ENCODE measurements around the gene PTPRC.
"Not testable (repeated sequence)": the region's sequence is repeated elsewhere in the genome, so short reads cannot be mapped to it uniquely, and the experiment has no call there.

PTPRC gene, protein sequence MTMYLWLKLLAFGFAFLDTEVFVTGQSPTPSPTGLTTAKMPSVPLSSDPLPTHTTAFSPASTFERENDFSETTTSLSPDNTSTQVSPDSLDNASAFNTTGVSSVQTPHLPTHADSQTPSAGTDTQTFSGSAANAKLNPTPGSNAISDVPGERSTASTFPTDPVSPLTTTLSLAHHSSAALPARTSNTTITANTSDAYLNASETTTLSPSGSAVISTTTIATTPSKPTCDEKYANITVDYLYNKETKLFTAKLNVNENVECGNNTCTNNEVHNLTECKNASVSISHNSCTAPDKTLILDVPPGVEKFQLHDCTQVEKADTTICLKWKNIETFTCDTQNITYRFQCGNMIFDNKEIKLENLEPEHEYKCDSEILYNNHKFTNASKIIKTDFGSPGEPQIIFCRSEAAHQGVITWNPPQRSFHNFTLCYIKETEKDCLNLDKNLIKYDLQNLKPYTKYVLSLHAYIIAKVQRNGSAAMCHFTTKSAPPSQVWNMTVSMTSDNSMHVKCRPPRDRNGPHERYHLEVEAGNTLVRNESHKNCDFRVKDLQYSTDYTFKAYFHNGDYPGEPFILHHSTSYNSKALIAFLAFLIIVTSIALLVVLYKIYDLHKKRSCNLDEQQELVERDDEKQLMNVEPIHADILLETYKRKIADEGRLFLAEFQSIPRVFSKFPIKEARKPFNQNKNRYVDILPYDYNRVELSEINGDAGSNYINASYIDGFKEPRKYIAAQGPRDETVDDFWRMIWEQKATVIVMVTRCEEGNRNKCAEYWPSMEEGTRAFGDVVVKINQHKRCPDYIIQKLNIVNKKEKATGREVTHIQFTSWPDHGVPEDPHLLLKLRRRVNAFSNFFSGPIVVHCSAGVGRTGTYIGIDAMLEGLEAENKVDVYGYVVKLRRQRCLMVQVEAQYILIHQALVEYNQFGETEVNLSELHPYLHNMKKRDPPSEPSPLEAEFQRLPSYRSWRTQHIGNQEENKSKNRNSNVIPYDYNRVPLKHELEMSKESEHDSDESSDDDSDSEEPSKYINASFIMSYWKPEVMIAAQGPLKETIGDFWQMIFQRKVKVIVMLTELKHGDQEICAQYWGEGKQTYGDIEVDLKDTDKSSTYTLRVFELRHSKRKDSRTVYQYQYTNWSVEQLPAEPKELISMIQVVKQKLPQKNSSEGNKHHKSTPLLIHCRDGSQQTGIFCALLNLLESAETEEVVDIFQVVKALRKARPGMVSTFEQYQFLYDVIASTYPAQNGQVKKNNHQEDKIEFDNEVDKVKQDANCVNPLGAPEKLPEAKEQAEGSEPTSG (N-terminal part only)

DNA sequence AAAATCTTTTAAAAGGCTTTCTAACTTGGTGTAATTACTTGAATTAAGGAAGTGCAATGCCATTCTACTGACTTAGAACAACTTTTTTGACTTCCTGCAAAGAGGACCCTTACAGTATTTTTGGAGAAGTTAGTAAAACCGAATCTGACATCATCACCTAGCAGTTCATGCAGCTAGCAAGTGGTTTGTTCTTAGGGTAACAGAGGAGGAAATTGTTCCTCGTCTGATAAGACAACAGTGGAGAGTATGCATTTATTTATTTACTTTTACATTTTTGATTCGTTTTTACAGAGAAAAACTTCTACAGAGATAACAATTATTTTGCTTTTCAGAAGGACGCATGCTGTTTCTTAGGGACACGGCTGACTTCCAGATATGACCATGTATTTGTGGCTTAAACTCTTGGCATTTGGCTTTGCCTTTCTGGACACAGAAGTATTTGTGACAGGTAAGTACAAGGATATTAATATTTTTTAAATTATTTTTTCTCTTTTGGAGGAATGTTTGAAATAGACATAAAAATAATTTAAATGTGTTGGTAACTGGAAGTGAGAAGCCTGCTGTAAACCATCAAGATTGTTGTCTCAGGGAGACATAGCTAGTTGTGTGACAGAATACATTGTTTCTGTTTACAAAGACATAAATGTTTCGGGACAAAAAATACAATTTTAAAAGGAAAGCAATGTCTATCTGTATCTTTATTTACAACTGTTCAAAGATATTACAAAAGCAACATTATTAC is at the start of gene PTPRC:
PTPRC (plus strand) TSS at position 147 of the 742 bp plus-strand sequence; CDS start at position 376, 229 bp downstream.
- DNase-seq (ENCODE audit: low read depth in 2 of 2) = no peak

DNA sequence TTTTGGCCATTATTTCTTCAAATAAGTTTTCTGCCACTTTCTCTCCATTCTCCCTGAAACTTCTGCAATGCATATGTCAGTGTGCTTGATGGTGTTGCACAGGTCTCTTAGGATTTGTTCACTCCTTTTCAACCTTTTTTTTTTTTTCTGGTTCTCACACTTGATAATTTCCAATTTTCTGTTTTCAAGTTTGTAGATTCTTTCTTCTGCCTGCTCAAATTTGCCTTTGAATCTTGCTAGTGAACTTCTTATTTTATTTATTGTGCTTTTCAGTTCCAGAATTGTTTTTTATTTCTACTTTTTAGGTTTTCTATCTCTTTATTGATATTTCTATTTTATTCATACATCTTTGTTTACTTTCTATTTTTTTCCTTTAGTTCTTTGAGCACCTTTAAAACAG is 48.4 kb upstream of the PTPRC start:
- DNase-seq (ENCODE audit: low read depth in 2 of 2) = no peak

DNA sequence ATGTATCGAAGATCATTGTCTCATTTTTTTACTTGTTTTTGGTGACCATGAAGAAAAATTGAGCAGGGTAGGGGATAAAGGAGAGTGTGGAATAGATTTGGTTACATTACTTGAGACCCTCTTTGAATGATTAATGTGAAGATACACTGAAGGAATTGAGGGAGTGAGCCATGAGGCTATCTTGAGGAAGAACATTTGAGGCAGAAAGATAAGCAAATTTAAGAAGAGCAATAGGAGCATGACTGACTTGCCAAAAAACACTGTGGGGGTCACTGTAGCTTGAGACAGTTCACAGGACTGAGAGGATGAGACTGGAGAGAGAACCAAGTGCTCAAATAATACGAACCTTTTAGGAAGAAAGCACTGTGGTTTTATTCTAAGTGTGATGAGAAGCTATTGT is 43.1 kb upstream of the PTPRC start:
- no peak for DNase-seq (ENCODE audit: low read depth in 2 of 2)

DNA sequence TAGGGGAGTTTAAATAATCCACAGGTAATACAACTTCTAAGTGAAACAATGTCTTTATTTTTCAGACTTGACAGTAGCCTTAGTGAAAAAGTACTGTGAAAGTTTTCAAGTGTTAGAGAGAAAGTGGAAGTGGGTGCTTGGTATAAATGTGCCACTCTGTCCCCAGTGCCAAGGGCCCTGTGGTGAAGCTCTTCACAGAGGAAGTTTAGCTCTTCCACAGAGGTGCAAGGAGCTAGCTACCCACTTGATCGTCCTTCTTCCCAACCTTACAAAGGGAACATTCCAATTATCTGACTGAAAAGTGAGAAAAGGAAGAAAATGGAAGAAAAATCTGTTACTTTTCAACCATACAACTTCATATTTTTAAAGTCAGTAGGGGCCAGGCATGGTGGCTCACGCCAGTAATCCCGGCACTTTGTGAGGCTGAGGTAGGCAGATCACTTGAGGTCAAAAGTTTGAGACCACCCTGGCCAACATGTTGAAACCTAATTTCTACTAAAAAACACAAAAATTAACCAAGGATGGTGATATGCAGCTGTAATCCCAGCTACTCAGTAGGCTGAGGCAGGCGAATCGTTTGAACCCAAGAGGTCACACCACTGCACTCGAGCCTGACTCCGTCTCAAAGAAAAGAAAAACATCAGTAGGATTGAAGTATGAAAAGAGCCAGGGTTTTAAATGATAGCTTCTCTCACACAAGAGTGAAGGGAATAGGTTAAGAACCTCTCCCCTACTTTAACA is 41.0 kb upstream of the PTPRC start:
- no peak for DNase-seq (ENCODE audit: low read depth in 2 of 2)

DNA sequence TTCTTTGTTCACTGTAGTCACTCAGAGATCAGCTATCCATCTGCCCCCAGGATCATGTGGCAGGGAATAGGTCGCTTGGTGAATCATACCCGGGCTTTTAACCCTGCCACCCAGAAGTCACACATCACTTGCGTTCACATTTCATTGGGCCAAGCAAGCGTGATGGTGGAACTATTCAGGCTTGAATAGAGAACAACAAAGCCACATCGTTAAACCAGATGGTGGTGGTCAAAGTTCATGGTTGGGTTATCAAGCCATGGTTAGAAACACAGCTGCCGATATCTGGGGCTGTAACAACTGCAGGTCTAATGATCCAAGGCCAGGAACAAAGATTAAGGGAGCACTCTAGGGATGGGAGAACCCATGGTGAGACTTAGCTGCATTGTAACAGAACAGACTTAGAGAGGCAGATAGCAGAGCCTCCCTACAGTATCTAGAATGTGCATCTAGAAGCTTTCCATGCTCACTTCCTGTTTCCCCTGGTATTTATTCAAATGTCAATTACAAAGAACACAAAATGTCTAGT is 40.0 kb upstream of the PTPRC start:
- DNase-seq (ENCODE audit: low read depth in 2 of 2) = no peak

DNA sequence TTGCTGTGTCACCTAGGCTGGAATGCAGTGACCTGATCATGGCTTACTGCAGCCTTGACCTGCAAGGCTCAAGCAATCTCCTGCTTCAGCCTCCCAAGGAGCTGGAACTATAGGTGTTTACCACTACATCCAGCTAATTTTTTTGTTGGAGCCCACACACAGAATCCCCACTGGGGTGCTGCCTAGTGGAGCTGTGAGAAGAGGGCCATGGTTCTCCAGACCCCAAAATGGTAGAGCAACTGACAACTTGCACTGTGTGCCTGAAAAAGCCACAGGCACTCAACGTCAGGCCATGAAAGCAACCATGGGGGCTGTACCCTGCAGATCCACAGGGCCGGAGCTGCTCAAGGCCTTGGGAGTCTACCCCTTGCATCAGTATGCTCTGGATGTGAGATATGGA is 39.1 kb upstream of the PTPRC start:
- no peak for DNase-seq (ENCODE audit: low read depth in 2 of 2)

DNA sequence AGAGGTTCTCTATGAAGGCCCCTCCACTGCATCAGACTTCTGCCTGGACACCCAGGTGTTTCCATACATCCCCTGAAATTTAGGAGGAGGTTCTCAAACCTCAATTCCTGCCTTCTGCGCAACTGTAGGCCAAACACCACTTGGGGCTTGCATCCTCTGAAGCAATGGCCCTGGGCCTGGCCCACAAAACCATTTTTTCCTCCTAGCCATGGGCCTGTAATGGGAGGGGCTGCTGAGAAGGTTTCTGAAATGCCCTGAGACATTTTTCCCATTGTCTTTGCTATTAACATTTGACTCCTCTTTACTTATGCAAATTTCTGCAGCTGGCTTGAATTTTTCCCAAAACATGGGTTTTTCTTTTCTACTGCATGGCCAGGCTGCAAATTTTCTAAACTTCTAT is 37.9 kb upstream of the PTPRC start:
- no peak for DNase-seq (ENCODE audit: low read depth in 2 of 2)

DNA sequence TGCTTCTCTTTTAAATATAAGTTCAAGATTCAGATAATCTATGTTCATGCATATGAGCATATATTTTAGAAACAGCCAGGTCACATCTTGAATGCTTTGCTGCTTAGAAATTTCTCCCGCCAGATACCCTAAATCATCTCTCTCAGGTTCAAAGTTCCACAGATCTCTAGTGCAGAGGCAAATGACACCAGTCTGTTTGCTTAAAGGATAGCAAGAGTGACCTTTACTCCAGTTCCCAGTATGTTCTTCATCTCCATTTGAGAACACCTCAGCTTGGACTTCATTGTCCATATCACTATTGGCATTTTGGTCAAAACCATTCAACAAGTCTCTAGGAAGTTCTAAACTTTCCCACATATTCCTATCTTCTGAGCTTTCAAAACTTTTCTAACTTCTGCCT is 37.5 kb upstream of the PTPRC start:
- not testable (repeated sequence) for DNase-seq (ENCODE audit: low read depth in 2 of 2)

DNA sequence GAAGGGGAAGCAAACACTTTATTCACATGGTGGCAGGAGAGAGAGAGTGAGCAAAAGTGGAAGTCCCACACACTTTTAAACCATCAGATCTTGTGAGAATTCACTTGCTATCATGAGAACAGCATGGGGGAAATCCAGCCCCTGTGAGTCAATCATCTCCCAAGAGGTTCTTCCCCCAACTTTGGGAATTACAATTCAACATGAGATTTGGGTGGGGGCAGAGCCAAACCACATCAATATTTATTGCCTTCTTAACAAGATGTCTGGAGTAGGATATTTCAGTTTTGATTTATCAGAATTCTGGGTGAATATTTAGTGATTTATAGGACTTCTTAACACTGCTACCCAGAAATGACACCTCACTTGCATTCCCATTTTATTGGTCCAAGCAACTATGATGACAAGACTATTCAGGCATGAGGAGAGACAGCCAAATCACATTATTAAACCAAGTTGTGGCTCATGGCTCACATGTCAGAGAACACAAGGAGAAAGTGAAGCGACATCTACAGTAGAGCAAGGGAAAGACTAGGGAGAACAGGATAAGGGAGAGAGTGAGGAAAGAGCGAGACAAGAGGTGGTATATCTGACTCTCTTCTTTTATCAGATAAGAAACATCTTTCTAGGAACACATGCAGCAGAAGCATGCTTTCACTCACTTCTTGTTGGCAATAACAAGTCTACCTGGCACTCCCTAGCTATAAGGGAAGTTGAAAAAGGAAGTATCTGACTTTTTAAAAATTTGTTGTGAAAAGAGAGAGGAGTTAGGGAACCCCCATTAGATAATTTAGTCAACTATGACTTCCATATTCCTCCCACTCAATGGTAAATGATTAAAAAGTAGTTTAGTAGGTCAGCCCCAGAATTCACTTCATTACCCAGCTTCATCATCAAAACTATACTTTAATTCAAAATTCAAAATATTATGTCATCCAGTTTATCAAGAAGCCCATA is 36.6 kb upstream of the PTPRC start:
- no peak for DNase-seq (ENCODE audit: low read depth in 2 of 2)

DNA sequence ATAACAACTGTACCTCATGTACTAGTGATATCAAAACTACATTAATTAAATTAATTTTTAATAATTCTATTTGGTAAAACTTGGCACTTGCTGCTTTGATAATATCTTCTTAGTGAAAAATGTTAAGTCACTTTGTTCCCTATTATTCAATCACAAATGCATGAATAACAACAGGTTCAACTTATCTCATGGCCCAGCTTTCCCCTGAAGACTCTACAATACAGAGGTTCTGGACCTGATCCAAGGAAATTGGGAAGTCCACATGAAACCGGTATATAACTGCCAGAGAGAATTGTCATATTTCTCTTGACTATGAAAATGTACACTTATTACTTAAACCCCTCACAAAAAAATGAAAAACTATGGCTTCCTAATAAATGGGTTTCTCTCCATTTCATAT is 33.9 kb upstream of the PTPRC start:
- no peak for DNase-seq (ENCODE audit: low read depth in 2 of 2)

DNA sequence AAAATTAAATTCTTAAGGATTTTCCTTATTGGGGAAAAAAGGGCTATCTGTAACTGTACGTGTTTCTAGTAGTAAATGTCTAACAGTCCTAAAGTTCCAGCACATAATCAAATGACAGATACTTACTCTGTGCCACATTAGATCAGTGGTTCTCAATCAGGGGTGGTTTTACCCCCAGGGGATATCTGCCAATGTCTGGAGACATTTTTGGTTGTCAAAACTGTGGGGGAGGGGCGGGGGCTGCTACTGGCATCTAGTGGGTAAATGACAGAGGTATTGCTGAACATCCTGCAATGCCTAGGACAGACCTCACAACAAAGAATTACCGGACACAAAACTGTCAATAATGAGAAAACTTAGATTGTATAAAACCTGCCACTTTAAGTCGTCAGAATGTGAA is 33.4 kb upstream of the PTPRC start:
- no peak for DNase-seq (ENCODE audit: low read depth in 2 of 2)

DNA sequence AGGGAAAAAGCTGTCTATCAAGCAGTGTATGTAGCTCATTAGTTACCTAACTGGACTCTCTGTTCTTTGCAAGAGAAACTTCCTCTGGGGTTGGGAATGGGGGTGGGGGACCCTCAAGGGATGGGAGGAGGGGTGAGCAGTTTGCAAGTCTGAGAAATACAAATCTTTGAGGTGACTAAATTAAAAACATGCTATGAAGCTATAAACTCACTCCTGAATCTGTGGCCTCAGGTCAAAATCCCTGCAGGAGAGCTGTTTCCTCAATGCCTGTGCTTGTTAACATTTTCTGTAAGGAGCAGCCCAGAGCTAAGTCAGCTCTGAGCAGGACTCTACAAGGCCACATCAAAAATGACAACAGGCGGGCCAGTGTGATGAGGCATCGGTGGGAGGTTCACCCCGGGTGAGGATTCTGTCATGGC is 32.8 kb upstream of the PTPRC start:
- no peak for DNase-seq (ENCODE audit: low read depth in 2 of 2)

DNA sequence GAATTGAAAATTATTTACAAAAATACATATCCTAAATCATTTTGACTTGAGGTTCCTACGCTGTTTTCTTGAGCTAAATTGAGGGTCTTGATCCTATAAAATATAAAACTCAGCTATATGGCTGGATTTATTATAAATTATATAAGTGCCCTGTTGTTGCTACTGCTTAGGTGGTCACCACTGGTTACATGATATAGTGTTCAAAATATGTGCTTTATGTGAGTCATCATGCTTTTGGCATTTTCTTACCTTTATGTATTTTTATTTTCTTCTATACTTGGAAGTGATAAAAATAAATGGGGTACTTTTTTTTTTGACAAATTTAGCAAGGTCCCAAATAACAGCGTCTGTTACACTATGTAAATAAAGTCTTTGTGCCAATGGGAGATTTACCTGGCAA is 31.1 kb upstream of the PTPRC start:
- DNase-seq (ENCODE audit: low read depth in 2 of 2) = no peak

DNA sequence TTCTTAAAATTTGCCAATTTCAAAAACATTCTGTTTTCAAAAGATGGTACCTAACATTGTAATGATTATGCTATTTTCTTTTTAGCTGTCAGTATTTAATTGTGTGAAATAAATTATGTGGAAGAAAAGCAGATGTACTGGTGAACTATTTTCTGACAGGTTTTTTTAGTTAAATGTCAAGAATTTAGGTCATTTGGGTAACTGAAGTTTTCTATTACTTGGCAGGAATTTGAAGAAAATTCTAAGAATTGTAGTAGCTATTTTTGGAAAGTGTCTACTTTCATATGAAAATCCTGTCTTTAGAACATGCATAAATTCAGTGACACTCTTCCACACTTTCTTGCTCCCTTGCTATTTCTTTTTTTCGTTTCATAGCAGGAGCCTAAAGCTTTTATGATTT is 28.5 kb upstream of the PTPRC start:
- no peak for DNase-seq (ENCODE audit: low read depth in 2 of 2)

DNA sequence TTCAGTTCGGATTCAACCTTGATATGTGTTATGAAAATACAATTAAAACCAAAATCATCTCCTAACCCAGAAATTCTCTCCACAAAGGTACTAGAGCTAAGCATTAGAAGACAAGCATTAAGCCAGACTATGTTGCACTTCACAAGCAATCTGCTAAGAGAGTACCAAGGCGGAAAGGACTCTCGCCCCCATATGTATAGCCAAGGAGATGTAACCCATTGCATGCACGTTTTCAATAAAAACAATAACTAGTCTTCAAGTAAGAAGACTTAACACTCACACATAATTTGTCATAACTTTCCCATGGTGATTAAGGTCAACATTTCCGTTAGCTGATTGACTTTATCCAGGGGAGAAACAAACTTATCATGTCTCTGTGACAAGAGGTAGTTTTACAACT is 27.6 kb upstream of the PTPRC start:
- no peak for DNase-seq (ENCODE audit: low read depth in 2 of 2)

DNA sequence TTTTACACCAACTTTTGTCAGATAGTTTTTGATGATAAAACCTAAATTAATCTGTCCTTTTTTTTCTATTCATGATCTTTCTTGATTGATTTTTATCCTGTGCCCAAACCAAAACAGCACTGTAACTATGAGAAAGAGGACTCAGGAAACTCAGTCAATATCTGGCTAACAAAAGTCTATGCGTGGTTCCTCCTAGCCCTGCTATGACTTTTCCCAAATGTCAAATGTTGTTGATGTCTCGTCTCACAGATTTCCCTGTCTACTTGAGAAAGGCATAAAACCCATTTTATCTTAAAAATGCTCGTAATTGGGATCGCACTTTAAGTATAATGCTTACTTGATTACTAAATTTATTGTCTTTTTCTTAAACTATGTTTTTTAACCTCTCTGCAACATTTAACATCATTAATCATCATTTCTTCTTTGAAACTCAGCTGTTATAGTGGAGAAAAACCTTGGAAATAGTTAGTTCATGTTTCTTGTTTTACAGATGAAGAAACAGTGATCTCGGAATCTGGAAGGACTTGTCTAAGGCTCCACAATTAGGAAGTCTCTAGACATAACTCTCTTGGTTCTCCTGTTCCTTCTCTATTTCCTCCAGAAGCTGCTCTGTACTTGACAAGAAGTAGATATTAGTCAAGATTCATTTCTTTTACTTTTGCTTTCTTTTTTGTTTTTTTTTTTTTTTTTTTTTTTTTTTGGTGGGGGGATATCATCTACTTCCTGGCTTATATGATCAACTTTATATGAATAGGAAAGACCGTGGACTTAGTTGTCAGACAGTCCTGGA is 26.2 kb upstream of the PTPRC start:
- no peak for DNase-seq (ENCODE audit: low read depth in 2 of 2)

DNA sequence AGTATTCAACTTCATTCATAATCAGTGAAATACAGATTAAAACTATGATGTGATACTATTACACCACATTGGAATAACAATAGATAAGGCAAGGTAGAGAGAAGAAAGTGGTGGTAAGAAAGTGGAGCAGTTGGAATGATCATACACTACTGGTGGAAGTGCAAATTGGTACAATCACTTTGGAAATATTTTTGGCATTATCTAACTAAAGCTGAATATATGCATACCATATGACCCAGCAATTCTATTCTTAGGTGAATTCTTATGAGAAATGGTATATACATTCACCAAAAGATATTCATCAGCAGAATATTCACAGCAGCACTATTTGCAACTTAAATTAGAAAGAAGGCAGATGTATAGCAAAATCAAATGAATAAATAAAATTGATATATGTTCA is 21.4 kb upstream of the PTPRC start:
- DNase-seq (ENCODE audit: low read depth in 2 of 2) = no peak

DNA sequence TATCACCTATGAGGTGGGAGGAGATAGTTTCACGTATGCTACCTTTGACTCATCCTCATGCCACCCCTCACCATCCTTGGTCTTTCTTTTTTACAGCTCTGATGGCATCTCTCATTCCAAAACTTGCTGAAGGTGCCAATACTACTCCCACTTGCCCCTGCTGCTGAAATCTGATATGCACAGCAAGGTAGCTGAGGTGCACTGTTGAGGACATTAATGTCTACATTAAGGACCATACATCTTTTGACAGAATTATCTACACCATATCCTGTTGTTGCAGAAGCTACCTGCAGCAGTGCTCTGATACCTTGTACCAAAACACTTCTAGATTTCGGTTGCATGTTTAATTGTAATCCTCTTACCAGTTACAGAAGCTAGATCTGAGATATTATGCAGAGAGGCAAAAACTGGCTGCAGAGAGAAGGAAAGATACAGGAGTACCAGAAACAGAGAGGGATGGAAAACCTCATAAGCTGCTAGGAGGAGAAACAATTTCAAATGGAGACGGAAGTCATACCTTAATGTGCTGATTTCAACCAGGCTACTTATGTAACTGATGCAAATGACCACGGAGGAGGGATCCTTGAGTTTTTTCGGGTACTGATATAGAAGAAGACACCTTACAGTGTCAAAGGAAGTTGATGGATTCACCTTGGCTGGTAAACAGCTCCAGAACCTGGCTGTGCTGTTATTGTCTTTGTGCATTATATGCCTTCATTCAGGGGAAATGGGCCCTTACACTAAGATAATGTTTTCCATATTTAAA is 19.3 kb upstream of the PTPRC start:
- DNase-seq (ENCODE audit: low read depth in 2 of 2) = no peak
